Upper lobe of left lung (tissue), 6 donors: ENCODE measurements around the gene ADAP1. TPM values are rescaled to one million over a fixed set of nuclear protein-coding genes. Genes with fewer than 3 reads are reported as not detected.
A peak's percentile ranks its signal among the peaks of the same experiment; 100 is the strongest.
"Not testable (repeated sequence)": the region's sequence is repeated elsewhere in the genome, so short reads cannot be mapped to it uniquely, and the experiment has no call there.

Experiments
- ATAC-seq, 2 donors: fragments of 200-7000 bp; cut with Tn5 transposase; one replicate each; pipeline ENCODE4 v1.9.1; 2022; ENCODE audit warnings: mild to moderate bottlenecking in 2 of 2, moderate library complexity in 2 of 2; ENCODE audit not compliant: low FRiP score in 2 of 2
- DNase-seq, 2 donors: peaks; one replicate each; pipeline ENCODE4 v3.0.0-alpha.2; 2019 to 2020
- H3K27ac ChIP-seq, 4 donors: fragments of 200-600 bp; sonication (generic); one replicate each; pipeline ENCODE4 v1.5.1; 2016 to 2019
- H3K27me3 ChIP-seq, 4 donors: fragments of 200-600 bp; sonication (generic); one replicate each; pipeline ENCODE4 v1.5.1; 2017 to 2019
- H3K36me3 ChIP-seq, 4 donors: fragments of 200-600 bp; sonication (generic); one replicate each; pipeline ENCODE4 v1.5.1; 2016 to 2019
- H3K4me1 ChIP-seq, 4 donors: fragments of 200-600 bp; sonication (generic); one replicate each; pipeline ENCODE4 v1.5.1; 2018 to 2019
- H3K4me3 ChIP-seq, 4 donors: fragments of 200-600 bp; sonication (generic); one replicate each; pipeline ENCODE4 v1.5.1; 2017 to 2019; ENCODE audit warnings: mild to moderate bottlenecking in 2 of 4, moderate library complexity in 1 of 4
- H3K9me3 ChIP-seq, 4 donors: fragments of 200-600 bp; sonication (generic); one replicate each; pipeline ENCODE4 v1.5.1; 2018 to 2019
- EP300 ChIP-seq, 4 donors: sonication (generic); formaldehyde crosslinking; IDR thresholded peaks; one replicate each; pipeline ENCODE4 v1.5.1; 2017; ENCODE audit warnings: antibody characterized with exemption in 4 of 4, control low read depth in 2 of 4
- POLR2A ChIP-seq, 4 donors: fragments of 450-650 bp; IDR thresholded peaks; one replicate each; pipeline ENCODE4 v1.5.1; 2016 to 2017; ENCODE audit warnings: antibody characterized with exemption in 4 of 4, mild to moderate bottlenecking in 2 of 4
- POLR2AphosphoS5 ChIP-seq, 2 donors: sonication (generic); formaldehyde crosslinking; IDR thresholded peaks; one replicate each; pipeline ENCODE4 v1.5.1; 2017; ENCODE audit warnings: antibody characterized with exemption in 2 of 2
- WGBS, 2 donors: methylation state at CpG; one replicate each; pipeline ENCODE4 v1.1.5; 2017 to 2018; 5-methylcytosine and 5-hydroxymethylcytosine counted together
- total RNA-seq, 6 donors: library from RNA; depleted of rRNA in 4 of 6; stranded (reverse); fragments of >200 nt in 4 of 6; gene quantifications; one replicate each; pipeline versions ENCODE4 v1.1.0 to v1.2.1, GENCODE V29; 2016 to 2021
- TF ChIP-seq, protein P1 (sequence below), 6 experiments: fragments of 450-650 bp in 4 of 6; fragments of 200-600 bp in 2 of 6; sonication (generic) in 2 of 6; IDR thresholded peaks; one replicate each; pipeline ENCODE4 v1.5.1; 2016 to 2019; ENCODE audit warnings: antibody characterized with exemption in 6 of 6
- donor health status: DM: no; HTN: no; CAD: no; lungs with moderate emphysema.
- donor health status: DM: no; HTN: yes; CAD: no; lungs with severe emphysema.

ADAP1 gene
- total RNA-seq, 6 donors from 2014 or later = 31.0 to 109 (median 37.5) TPM

DNA sequence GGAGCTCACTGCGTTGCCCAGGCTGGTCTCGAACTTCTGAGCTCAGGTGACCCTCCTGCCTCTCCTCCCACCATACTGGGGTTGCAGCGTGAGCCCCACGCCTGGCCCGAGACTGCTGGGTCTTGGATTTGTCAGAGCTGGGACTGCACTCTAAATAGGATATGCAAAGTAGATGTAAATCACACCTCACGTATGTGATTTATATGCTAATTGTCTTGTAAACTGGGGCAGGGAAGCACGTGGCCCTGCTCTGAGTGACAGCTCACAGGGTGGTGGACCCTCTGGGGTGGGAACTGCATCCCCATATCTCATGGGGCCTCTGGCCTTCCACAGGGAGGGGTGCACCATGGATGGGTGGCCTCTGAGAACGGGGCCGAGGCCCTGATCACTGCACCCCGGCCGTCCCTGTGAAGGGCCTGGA, 44.0 kb downstream of the ADAP1 start:
- H3K36me3 ChIP-seq = peaks cover 0 to 3% (median 0%) of the 10 kb centered on the region in 4 donors
- WGBS, 2 donors = 84 to 87% methylated on average over 7 to 11 of the region's 11 CpGs
- H3K27me3 ChIP-seq = no peaks in the 10 kb centered on the region
- ATAC-seq (no peak), DNase-seq (peak in 1 of 2 donors; percentile 49)
- TF ChIP-seq EP300 (IDR thresholded peaks at IDR 0.05) = no peak
- TF ChIP-seq POLR2A (IDR thresholded peaks at IDR 0.05) = no peak
- TF ChIP-seq POLR2AphosphoS5 (IDR thresholded peaks at IDR 0.05) = no peak
- TF ChIP-seq, protein P1, sequence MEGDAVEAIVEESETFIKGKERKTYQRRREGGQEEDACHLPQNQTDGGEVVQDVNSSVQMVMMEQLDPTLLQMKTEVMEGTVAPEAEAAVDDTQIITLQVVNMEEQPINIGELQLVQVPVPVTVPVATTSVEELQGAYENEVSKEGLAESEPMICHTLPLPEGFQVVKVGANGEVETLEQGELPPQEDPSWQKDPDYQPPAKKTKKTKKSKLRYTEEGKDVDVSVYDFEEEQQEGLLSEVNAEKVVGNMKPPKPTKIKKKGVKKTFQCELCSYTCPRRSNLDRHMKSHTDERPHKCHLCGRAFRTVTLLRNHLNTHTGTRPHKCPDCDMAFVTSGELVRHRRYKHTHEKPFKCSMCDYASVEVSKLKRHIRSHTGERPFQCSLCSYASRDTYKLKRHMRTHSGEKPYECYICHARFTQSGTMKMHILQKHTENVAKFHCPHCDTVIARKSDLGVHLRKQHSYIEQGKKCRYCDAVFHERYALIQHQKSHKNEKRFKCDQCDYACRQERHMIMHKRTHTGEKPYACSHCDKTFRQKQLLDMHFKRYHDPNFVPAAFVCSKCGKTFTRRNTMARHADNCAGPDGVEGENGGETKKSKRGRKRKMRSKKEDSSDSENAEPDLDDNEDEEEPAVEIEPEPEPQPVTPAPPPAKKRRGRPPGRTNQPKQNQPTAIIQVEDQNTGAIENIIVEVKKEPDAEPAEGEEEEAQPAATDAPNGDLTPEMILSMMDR (IDR thresholded peaks at IDR 0.05) = no peak
- H3K4me1 ChIP-seq = peaks cover 0 to 22% (median 7%) of the 10 kb centered on the region in 4 donors
- H3K27ac ChIP-seq = no peak overlapping the region
- H3K4me3 ChIP-seq = no peak overlapping the region
- H3K9me3 ChIP-seq = no peaks in the 10 kb centered on the region

DNA sequence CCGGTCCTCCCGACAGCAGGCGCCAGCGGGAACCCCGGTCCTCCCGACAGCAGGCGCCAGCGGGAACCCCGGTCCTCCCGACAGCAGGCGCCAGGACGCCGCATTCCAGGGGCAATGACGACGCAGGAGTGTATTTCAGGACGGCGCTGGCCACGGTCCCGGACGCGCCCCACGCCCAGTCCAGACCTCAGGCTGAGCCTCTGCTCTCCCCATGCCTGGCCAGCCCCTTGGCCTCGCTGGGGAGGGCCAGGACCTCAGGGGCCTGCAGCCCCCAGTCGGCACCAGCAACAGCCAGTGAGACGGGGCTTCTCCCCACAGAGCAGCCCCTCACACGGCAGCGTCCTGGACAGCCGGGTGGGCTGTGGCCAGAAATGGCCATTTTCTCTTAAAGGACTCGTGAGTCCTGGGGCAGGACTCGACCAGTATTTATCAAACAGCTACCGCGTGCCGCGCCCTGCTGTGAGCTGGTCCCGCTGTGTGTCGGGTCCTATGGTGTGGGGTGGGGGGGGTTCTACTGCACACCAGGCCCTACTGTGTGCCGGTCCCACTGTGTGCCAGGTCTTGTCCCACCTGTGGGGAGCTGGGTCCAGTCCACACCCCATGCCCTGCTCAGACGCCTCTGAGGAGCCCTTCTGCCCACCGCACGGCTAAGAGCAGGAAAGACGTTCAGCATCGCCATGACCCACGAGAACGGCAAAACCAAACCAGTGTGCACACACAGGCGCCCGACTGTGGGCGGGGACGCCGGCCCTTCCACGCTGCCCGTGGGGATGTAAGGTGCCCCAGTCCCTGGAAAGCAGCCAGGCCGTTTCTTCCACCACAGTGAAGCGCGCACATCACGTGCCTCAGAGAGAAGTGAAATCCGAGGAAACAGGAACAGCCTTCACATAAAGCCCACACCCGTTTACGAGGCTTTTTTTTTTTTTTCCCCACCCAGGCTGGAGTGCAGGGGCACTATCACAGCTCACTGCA, 44.8 kb downstream of the ADAP1 start:
- H3K27ac ChIP-seq = peak overlapping the region in 3 of 4 donors; percentile 49 to 61 (median 56)
- H3K4me3 ChIP-seq = peak overlapping the region in 3 of 4 donors; percentile 26 to 43 (median 34)
- no peaks in the 10 kb centered on the region for H3K9me3 ChIP-seq
- DNase-seq (peak; percentile 85 to 89), ATAC-seq (peak; percentile 76 to 79)
- WGBS, 2 donors = 47 to 78% methylated on average over 14 to 34 of the region's 58 CpGs
- peaks cover 0 to 22% (median 7%) of the 10 kb centered on the region in 4 donors for H3K4me1 ChIP-seq
- no peaks in the 10 kb centered on the region for H3K36me3 ChIP-seq
- H3K27me3 ChIP-seq = no peaks in the 10 kb centered on the region
- no peak for TF ChIP-seq POLR2A (IDR thresholded peaks at IDR 0.05)
- TF ChIP-seq POLR2AphosphoS5 (IDR thresholded peaks at IDR 0.05) = no peak
- TF ChIP-seq EP300 (IDR thresholded peaks at IDR 0.05) = no peak
- TF ChIP-seq, protein P1 (IDR thresholded peaks at IDR 0.05) = no peak

DNA sequence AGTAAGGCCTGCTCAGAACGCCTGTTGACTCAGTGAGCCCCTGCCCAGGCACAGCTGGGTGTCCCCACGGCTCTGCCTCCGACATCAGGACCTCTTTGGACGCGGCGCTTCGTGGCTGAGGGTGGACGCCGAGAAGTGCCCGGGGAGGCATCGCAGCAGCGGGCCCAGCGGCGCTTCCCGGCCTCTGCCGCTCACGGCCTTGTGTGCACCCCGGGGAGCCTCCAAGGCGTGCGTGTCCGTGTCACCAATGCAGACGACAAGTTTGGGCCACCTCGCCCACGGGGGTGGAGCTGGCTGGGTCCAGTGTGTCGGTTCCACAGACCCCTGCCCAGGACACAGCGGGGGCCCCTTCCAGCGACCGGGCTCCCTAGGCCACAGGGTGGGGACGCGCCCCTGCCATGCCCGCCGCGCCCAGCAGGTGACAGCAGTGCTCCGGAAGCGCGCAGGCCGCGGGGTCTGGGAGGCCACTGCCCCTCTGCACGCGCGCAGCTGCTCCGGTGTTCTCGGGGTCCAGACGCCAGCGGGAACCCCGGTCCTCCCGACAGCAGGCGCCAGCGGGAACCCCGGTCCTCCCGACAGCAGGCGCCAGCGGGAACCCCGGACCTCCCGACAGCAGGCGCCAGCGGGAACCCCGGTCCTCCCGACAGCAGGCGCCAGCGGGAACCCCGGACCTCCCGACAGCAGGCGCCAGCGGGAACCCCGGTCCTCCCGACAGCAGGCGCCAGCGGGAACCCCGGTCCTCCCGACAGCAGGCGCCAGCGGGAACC, 45.7 kb downstream of the ADAP1 start:
- ATAC-seq (peak; percentile 82 to 84), DNase-seq (peak; percentile 67 to 94)
- H3K9me3 ChIP-seq, H3K27me3 ChIP-seq, H3K36me3 ChIP-seq: not testable (repeated sequence)
- peak overlapping the region in 1 of 4 donors; percentile 61 for H3K27ac ChIP-seq
- TF ChIP-seq, protein P1 (IDR thresholded peaks at IDR 0.05) = peak; percentile 56 to 96 (median 90)
- 5 to 43% methylated on average over 19 to 28 of the region's 73 CpGs for WGBS, 2 donors
- peaks cover 0 to 22% (median 10%) of the 10 kb centered on the region in 4 donors for H3K4me1 ChIP-seq
- H3K4me3 ChIP-seq = peak overlapping the region in 3 of 4 donors; percentile 26 to 43 (median 34)

DNA sequence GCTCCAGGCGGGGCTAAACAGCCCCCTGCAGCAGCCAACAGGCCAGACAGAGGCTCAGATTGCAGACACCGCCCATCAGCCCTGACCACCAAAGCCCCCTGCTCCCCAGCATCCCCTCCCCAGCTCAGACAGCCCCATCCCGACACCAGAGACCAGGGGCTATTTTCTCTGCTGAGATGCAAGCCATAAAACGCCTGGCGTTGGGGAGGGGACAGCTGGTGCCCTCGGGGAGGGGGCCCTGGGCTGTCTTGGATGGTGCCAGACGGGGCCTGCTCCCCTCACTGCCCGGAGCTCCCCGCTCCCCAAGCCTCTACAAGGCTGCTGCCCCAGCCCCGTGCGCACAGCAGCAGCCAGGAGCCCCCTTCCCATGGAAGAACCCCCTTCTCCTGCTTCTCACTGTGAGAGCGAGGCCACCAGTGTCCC, 46.3 kb downstream of the ADAP1 start:
- H3K4me1 ChIP-seq = peaks cover 0 to 22% (median 10%) of the 10 kb centered on the region in 4 donors

More for the DNA sequence above, 46.3 kb downstream of the ADAP1 start:
- peak overlapping the region in 1 of 4 donors; percentile 61 for H3K27ac ChIP-seq
- no peaks in the 10 kb centered on the region for H3K27me3 ChIP-seq
- TF ChIP-seq, protein P1 (IDR thresholded peaks at IDR 0.05) = no peak
- TF ChIP-seq POLR2A (IDR thresholded peaks at IDR 0.05) = no peak
- TF ChIP-seq POLR2AphosphoS5 (IDR thresholded peaks at IDR 0.05) = no peak
- TF ChIP-seq EP300 (IDR thresholded peaks at IDR 0.05) = no peak
- DNase-seq (no peak), ATAC-seq (no peak)
- WGBS, 2 donors = 83 to 100% methylated on average over 1 to 10 of the region's 12 CpGs
- H3K36me3 ChIP-seq = no peaks in the 10 kb centered on the region
- no peak overlapping the region for H3K4me3 ChIP-seq
- H3K9me3 ChIP-seq = no peaks in the 10 kb centered on the region
